OCI-LY7 (cell line): ENCODE measurements around the gene KIF26A. TPM values are rescaled to one million over a fixed set of nuclear protein-coding genes. Genes with fewer than 3 reads are reported as not detected.

ENCODE experiments used
- BruUV-seq: library from RNA; stranded (reverse); fragments of 400-500 nt; replicated peaks from 2 replicates; lab custom pipeline; 2021; lab: Mats Ljungman, UMichigan
- CTCF ChIA-PET: fragments of 300-600 bp; sonication (Branson Sonifier 250); formaldehyde crosslinking; loops from one replicate; lab custom pipeline; 2022; ENCODE audit warnings: antibody characterized with exemption; ENCODE audit not compliant: unreplicated experiment; lab: Charles Lee
- POLR2A ChIA-PET: fragments of 300-600 bp; sonication (Branson Sonifier 250); formaldehyde crosslinking; loops from one replicate; lab custom pipeline; 2022; ENCODE audit warnings: antibody characterized with exemption; lab: Charles Lee
- DNase-seq: peaks from one replicate; pipeline ENCODE4 v3.0.0-alpha.2; 2015; ENCODE audit warnings: low spot score
- H2AFZ ChIP-seq: fragments of 200-600 bp; sonication (generic), shearing (Covaris generic); 2 replicates; pipeline ENCODE4 v1.6.1; 2014; ENCODE audit warnings: mild to moderate bottlenecking, antibody characterized with exemption, low read length, moderate library complexity
- H3K27ac ChIP-seq: fragments of 200-600 bp; sonication (generic); 2 replicates; pipeline ENCODE4 v1.5.1; 2014; ENCODE audit warnings: mixed run types, low read depth, mild to moderate bottlenecking, moderate library complexity, low read length, inconsistent platforms; ENCODE audit not compliant: poor library complexity, severe bottlenecking
- H3K36me3 ChIP-seq: fragments of 200-600 bp; sonication (generic); 2 replicates; pipeline ENCODE4 v1.6.1; 2014; ENCODE audit warnings: mild to moderate bottlenecking, antibody characterized with exemption, low read length, moderate library complexity, mixed read lengths; ENCODE audit not compliant: insufficient read depth
- H3K4me1 ChIP-seq: fragments of 200-600 bp; sonication (generic); 2 replicates; pipeline ENCODE4 v1.5.1; 2014; ENCODE audit warnings: mild to moderate bottlenecking, low read length; ENCODE audit not compliant: insufficient read depth, poor library complexity, severe bottlenecking
- H3K4me2 ChIP-seq: fragments of 200-600 bp; sonication (generic); 2 replicates; pipeline ENCODE4 v1.6.1; 2014; ENCODE audit warnings: mild to moderate bottlenecking, low read length
- H3K4me3 ChIP-seq: fragments of 200-600 bp; sonication (generic); 2 replicates; pipeline ENCODE4 v1.5.1; 2014; ENCODE audit warnings: mild to moderate bottlenecking, low read depth, low read length; ENCODE audit not compliant: poor library complexity, severe bottlenecking
- H3K79me2 ChIP-seq: fragments of 200-600 bp; sonication (generic); 2 replicates; pipeline ENCODE4 v1.6.1; 2016; ENCODE audit warnings: low read depth, mild to moderate bottlenecking, low read length, moderate library complexity, mixed read lengths; ENCODE audit not compliant: insufficient read depth
- H3K9me2 ChIP-seq: fragments of 200-600 bp; sonication (generic); 2 replicates; pipeline ENCODE4 v1.6.1; 2016; ENCODE audit warnings: mild to moderate bottlenecking, low read length, mixed read lengths; ENCODE audit not compliant: insufficient read depth
- H3K9me3 ChIP-seq: fragments of 200-600 bp; sonication (generic); 2 replicates; pipeline ENCODE4 v1.6.1; 2014; ENCODE audit warnings: mild to moderate bottlenecking, mixed run types, low read length, mixed read lengths
- H4K20me1 ChIP-seq: fragments of 200-600 bp; sonication (generic); 2 replicates; pipeline ENCODE4 v1.6.1; 2014; ENCODE audit warnings: mild to moderate bottlenecking, antibody characterized with exemption, low read length, moderate library complexity, mixed read lengths; ENCODE audit not compliant: insufficient read depth
- EZH2phosphoT487 ChIP-seq: fragments of 200-600 bp; sonication (generic); IDR thresholded peaks from 2 replicates; pipeline ENCODE4 v1.6.1; 2018; ENCODE audit warnings: low read depth, borderline replicate concordance, mild to moderate bottlenecking, mixed run types, antibody characterized with exemption, low read length, moderate library complexity, mixed read lengths
- intact Hi-C: fragments of 100-400 bp; cut with micrococcal nuclease; formaldehyde crosslinking; loops from one replicate; pipeline ENCODE4 v1.10.0; 2022; ENCODE audit not compliant: unreplicated experiment
- total RNA-seq, 2 experiments: library from RNA; depleted of rRNA in 1 of 2; stranded (reverse); fragments of >200 nt in 1 of 2; shearing (Covaris generic) in 1 of 2; gene quantifications; 2 replicates each; pipeline ENCODE4 v1.2.3, GENCODE V29; 2014 to 2022
- TF ChIP-seq, protein P1 (sequence below): fragments of 200-600 bp; sonication (generic); conservative IDR thresholded peaks from 2 replicates; pipeline ENCODE4 v1.5.1; 2014; ENCODE audit warnings: mild to moderate bottlenecking, antibody characterized with exemption, low read length, moderate library complexity, mixed read lengths

The KIF26A gene
- total RNA-seq, 2 experiments from 2014 or later, result not detected

DNA sequence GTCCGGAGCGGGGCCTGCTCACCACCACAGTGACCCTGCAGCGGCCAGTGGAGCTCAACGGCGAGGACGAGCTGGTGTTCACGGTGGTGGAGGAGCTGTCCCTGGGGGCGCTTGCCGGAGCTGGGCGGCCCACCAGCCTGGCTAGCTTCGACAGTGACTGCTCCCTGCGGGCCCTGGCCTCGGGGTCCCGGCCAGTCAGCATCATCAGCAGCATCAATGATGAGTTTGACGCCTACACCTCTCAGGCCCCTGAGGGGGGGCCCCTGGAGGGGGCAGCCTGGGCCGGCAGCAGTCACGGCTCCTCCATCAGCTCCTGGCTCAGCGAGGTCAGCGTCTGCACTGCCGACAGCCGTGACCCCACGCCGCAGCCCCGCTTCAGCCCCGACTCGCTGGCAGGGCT is 37.4 kb downstream of the KIF26A start:
- no peaks in the 10 kb centered on the region for H3K79me2 ChIP-seq
- ChIA-PET POLR2A (no interaction called here), CTCF (no interaction called here)
- H3K27ac ChIP-seq, result no peak overlapping the region
- no TSS peak for BruUV-seq
- no peaks in the 10 kb centered on the region for H3K9me3 ChIP-seq
- intact Hi-C loops, result no loop called here
- no peaks in the 10 kb centered on the region for H3K36me3 ChIP-seq
- no peaks in the 10 kb centered on the region for H4K20me1 ChIP-seq
- no peak overlapping the region for H3K4me2 ChIP-seq
- TF ChIP-seq, protein P1, sequence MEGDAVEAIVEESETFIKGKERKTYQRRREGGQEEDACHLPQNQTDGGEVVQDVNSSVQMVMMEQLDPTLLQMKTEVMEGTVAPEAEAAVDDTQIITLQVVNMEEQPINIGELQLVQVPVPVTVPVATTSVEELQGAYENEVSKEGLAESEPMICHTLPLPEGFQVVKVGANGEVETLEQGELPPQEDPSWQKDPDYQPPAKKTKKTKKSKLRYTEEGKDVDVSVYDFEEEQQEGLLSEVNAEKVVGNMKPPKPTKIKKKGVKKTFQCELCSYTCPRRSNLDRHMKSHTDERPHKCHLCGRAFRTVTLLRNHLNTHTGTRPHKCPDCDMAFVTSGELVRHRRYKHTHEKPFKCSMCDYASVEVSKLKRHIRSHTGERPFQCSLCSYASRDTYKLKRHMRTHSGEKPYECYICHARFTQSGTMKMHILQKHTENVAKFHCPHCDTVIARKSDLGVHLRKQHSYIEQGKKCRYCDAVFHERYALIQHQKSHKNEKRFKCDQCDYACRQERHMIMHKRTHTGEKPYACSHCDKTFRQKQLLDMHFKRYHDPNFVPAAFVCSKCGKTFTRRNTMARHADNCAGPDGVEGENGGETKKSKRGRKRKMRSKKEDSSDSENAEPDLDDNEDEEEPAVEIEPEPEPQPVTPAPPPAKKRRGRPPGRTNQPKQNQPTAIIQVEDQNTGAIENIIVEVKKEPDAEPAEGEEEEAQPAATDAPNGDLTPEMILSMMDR, result no peak
- TF ChIP-seq EZH2phosphoT487, result no peak
- H3K4me3 ChIP-seq, result no peak overlapping the region
- H2AFZ ChIP-seq, result no peak overlapping the region
- H3K9me2 ChIP-seq, result no peaks in the 10 kb centered on the region
- DNase-seq, result no peak
- no peaks in the 10 kb centered on the region for H3K4me1 ChIP-seq

DNA sequence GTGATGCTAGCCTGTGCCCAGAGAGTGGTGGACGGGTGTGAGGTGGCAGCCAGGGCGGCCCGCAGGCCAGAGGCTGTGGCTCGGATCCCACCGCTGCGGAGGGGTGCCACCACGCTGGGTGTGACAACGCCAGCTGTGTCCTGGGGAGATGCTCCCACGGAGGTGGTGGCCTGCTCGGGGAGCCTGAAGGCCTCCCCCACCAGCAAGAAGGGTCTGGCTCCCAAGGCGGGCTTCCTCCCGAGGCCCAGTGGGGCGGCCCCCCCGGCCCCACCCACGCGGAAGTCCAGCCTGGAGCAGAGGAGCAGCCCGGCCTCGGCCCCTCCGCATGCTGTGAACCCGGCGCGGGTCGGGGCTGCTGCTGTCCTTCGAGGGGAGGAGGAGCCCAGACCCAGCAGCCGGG is 38.2 kb downstream of the KIF26A start:
- intact Hi-C loops, result no loop called here
- no TSS peak for BruUV-seq
- no peak overlapping the region for H3K4me3 ChIP-seq
- no peak overlapping the region for H3K4me2 ChIP-seq
- no peaks in the 10 kb centered on the region for H3K4me1 ChIP-seq
- H3K36me3 ChIP-seq, result no peaks in the 10 kb centered on the region
- H3K9me3 ChIP-seq, result no peaks in the 10 kb centered on the region
- no peak for TF ChIP-seq EZH2phosphoT487
- TF ChIP-seq, protein P1, result no peak
- no peaks in the 10 kb centered on the region for H3K79me2 ChIP-seq
- H4K20me1 ChIP-seq, result no peaks in the 10 kb centered on the region
- DNase-seq, result no peak
- H3K9me2 ChIP-seq, result no peaks in the 10 kb centered on the region
- ChIA-PET CTCF (no interaction called here), POLR2A (no interaction called here)
- no peak overlapping the region for H3K27ac ChIP-seq
- no peak overlapping the region for H2AFZ ChIP-seq

DNA sequence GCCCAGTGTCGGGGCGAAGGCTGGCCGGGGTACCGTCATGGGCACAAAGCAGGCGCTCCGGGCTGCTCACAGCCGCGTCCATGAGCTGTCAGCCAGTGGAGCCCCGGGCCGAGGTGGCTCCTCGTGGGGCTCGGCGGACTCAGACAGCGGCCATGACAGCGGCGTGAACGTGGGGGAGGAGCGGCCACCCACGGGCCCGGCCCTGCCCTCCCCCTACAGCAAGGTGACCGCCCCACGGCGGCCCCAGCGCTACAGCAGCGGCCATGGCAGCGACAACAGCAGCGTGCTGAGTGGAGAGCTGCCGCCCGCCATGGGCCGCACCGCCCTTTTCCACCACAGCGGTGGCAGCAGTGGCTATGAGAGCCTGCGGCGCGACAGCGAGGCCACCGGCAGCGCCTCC is 39.0 kb downstream of the KIF26A start:
- no TSS peak for BruUV-seq
- H3K4me1 ChIP-seq, result no peaks in the 10 kb centered on the region
- no peaks in the 10 kb centered on the region for H3K9me2 ChIP-seq
- H3K36me3 ChIP-seq, result no peaks in the 10 kb centered on the region
- no peak for TF ChIP-seq EZH2phosphoT487
- TF ChIP-seq, protein P1, result no peak
- H3K4me2 ChIP-seq, result no peak overlapping the region
- no peaks in the 10 kb centered on the region for H3K79me2 ChIP-seq
- no peak overlapping the region for H2AFZ ChIP-seq
- no peak overlapping the region for H3K27ac ChIP-seq
- intact Hi-C loops, result no loop called here
- H4K20me1 ChIP-seq, result no peaks in the 10 kb centered on the region
- no peak overlapping the region for H3K4me3 ChIP-seq
- H3K9me3 ChIP-seq, result no peaks in the 10 kb centered on the region
- DNase-seq, result no peak
- ChIA-PET POLR2A (no interaction called here), CTCF (no interaction called here)
